NCI-H2196 treated with DMSO at 0.1 percent for 48 hours (cell line): Measurements from ENCODE around the gene MED13L.
"Not testable (repeated sequence)": the region's sequence is repeated elsewhere in the genome, so short reads cannot be mapped to it uniquely, and the experiment has no call there.

ENCODE experiments used
- DNase-seq: peaks from one replicate; lab custom pipeline; 2025; ENCODE audit not compliant: unreplicated experiment; lab: John Stamatoyannopoulos, UW

MED13L gene

GRCh38 chr12:116249938-116250337 is 27.6 kb downstream of the MED13L start:
- DNase-seq = no peak

- DNase-seq = no peak
Observed at GRCh38 chr12:116248930-116249329, 28.6 kb downstream of the MED13L start.

DNA sequence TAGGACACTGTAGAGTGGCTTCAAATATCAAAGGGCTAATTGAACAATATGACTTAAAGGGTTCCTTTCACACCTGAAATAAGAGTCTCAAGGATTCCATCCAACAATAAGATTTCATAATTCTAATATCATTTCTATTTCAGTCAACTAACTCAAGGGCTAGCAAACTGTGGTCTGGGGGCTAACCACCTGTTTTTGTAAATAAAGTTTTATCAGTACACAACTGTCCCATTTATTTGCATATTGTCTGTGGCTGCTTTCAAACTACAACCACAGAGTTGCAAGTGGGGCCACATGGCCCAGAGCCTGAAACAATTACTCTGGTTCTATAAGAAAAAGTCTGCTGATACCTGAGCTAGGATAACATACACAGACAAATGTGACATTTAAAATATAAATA is 29.1 kb downstream of the MED13L start:
- DNase-seq = no peak

- DNase-seq = no peak
Observed at GRCh38 chr12:116247377-116247776, 30.1 kb downstream of the MED13L start.

DNA sequence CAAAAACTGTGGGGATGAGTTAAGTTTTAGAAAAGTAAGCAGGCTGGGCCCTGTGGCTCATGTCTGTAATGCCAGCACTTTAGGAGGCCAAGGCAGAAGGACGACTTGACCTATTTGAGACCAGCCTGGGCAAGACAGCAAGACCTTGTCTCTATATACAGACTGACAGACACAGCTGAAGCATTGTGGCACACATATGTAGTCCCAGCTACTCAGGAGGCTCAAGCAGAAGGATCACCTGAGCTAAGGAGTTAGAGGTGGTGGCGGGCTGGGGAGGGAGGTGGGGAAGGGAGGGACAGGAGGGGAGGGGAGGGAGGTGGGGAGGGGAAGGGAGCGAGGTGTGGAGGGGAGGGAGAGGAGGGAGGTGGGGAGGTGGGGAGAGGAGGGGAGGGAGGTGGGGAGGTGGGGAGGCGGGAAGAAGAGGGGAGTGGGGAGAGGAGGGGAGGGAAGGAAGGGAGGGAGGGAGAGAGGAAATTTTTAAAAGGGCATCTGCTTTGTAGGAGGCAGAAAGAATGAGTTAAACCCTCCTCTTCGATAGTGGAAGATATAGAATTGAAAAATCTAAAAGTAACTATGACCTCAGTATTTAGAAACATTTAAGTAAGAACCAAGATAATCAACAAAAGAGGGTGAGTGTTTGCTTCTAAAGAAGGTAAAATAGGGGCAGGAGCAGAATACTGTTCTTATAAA is 30.9 kb downstream of the MED13L start:
- DNase-seq = no peak

- DNase-seq = no peak
Observed at GRCh38 chr12:116245189-116245588, 32.3 kb downstream of the MED13L start.

DNA sequence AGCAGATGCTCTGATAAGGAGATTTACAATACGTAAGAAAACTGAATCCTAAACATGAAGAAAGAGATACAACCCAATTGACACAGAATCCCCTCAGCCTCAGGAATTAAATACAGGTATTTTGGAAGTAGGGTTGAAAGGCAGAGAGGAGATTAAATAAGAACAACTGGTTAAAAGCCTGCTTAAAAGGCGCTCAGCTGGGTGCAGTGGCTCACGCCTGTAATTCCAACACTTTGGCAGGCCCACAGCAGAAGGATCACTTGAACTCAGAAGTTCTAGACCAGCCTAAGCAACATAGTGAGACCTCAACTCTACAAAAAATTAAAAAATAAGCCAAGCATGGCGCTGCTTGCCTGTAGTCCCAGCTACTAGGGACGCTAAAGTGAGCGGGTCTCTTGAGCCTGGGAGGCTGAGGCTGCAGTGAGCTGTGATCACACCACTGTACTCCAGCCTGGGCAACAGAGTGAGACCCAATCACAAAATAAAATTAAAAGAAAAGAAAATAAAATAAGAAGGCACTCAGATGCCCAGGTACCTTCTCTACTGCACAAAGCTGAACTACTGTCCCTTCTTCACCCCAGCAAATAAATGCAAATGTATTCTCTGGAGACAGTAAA is 32.9 kb downstream of the MED13L start:
- DNase-seq = no peak

GRCh38 chr12:116244001-116244400 is 33.5 kb downstream of the MED13L start:
- no peak for DNase-seq

DNA sequence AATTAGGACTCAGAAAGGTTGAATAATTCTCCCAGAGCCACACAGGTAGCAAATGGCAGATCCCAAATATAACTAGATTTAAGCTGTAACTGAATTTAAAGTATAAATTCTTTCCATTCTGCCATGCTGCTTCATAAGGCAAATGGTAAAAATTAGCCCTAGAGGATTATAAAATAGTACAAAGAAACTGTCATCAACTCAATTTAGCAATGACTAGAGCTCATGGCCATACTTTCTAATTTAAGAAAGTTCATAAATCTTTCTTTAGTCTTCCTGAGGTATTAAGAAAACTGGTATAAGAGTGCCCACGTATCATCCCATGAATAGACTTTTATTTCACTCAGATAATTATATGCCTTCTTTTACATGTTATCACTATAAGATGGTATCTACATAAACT is 34.8 kb downstream of the MED13L start:
- no peak for DNase-seq

DNA sequence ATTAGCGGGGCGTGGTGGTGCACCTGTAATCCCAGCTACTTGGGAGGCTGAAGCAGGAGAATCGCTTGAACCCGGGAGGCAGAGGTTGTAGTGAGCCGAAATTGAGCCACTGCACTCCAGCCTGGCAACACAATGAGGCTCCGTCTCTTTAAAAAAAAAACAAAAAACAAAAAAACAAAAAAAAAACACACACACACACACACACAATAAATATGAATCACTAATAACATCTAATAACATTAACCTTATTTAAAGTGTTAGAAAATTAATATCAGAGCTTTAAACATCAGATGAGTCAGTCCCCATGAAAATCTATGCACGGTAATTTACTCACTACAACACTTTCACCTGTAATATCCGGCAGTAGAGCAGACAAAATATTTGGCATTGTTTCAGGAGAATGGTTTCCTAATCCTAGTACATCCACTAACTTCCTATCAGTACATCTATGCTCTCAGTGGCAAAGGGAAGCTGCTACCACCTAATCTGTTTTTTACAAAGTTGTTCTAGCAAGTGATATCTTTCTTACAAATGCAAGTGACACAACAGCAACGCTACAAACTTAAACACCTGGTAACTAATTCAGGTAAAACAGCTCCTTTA is 36.2 kb downstream of the MED13L start:
- no peak for DNase-seq

DNA sequence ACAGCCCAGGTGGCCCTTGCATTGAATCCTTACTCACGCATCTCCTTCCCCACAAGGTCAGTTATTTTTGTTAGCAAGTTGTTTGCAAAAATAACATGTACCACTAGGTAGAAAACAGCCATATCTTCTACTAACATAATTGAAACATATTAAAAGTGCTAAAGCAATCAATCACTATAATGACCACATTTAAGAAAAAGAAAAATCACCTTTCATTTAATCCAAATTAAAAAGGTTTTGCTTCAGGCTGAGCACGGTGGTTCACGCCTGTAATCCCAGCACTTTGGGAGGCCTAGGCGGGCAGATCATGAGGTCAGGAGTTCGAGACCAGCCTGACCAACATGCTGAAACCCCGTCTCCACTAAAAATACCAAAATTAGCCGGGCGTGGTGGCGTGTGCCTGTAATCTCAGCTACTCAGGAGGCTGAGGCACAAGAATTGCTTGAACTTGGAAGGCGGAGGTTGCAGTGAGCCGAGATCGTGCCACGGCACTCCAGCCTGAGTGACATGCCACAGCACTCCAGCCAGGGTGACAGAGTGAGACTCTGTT is 38.8 kb downstream of the MED13L start:
- DNase-seq = not testable (repeated sequence)

DNA sequence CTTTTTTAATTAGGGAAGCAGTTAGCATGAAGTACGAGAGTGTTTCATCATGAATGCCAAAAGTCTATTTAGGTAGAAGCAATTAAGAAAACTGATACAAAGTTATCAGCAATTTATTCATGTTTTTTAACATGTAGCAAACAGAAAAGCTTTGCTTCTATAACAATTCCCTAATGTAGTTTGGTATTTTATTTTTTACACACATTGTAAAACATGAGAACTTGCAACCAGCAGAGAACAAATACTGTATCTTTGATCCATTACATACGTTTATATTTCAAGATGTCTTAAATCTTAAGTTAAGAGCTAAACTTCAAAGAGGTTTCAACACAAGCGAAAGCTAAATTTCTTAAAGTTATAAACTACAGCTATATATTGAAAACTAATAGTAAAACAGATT is 39.3 kb downstream of the MED13L start:
- no peak for DNase-seq

DNA sequence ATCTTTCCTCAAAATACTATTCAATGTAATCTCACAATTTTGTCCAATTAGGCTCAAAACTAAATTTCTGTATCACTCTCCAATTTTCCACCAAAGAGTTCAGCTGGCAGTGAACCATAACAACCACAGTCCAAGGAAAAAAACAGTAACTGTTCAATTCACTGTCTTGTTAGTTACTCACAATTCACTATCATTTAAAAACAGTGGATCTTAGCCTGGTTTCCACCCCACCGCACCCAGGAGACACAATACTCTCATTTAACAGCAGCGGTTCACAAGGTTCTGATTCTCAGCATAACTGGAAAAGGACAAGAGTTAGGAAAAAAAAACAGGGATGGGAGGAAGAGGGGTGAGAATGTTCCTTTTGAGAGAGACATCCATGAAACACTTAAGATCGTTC is 40.5 kb downstream of the MED13L start:
- DNase-seq = no peak

DNA sequence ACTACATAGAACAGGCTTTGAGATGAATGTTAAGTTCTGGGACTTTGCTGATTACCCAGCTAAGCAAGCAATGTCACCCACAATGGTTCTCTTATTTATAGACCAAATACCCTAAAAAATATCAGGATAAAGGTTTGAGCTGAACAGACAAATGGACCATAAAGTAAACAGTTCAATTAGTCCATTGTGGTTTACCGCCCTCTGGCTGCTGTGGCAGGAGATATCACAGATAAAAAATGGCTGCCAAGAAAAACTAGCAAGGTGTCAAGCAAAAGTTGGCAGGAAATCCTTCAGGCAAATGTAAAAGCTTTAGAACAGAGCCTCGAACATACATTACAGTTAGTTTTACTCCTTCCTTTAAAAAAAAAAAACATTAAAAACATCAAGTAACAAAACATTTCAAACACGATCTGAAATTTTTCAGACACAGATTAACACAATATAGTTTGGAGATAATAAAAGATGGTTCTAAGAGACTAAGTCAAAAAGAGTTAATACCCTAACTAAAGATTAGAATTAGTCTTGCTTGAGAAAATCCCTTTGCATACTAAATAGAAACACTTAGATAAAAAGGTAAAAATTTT is 41.3 kb downstream of the MED13L start:
- DNase-seq = peak; percentile 58

DNA sequence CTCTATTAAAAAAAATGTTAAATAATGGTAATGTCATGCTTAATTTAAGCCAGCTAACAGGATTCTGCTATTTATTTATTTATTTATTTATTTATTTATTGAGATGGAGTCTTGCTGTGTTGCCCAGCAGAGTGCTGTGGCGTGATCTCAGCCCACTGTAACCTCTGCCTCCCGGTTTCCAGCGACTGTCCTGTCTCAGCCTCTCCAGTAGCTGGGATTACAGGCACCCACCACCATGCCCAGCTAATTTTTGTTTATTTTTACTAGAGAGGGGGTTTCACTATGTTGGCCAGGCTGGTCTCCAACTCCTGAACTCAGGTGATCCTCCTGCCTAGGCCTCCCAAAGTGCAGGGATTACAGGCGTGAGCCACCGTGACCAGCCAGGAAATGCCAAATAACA is 43.3 kb downstream of the MED13L start:
- DNase-seq = not testable (repeated sequence)

DNA sequence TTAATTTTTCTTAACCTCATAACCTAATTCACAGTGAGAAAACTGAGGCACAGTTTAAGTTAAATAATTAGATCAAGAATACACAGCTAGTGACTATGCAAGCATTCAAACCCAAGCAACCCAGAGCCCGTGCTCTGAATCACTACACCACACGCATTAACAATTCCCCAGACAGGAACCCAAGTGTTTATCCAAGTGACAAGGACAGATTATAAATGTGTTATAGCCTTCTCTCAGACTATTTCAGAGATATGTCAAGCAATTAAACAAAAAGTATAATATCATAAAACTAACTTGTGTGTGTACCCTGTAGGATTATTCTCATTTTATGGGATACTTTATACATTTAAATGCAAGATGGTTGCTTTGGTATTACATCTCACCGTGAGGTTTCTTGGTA is 43.8 kb downstream of the MED13L start:
- no peak for DNase-seq

- DNase-seq = no peak
Observed at GRCh38 chr12:116227811-116228210, 49.7 kb downstream of the MED13L start.

DNA sequence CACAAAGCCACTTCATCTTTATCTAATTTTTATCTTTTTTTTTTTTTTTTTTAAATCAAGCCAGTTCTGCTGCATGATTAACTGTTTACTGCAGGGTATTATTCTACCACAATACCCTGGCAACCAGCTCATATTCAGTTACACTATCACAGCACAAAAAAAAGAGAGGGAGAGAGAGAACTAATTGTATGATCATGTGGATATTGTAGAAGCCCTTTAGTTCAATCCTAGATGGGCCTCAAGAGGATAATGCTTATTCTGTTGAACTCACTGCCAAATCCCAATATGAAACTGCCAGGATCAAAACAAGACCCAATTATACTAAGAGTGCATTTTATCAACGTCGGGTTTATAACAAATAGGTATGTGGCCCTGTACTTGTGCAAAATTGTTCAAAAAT is 51.5 kb downstream of the MED13L start:
- peak; percentile 22 for DNase-seq

DNA sequence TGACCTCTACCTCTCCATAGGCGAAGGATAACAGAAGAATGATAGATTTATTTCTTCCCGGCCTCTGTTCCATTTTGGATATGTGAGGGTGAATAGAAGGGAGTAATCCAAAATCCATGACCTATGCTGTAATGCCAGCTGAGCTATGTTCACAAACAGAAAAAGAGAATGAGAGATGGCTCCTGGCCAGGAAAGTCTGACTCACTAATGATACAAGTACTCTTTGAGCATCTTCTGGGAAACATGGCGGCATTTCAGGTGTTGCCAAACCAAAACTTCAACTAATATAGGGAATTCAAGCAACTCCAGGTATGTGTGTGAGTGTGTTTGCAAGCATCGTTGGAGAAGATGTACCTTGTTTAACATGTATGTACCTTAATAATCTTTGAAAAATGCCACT is 55.1 kb downstream of the MED13L start:
- DNase-seq = peak; percentile 61

DNA sequence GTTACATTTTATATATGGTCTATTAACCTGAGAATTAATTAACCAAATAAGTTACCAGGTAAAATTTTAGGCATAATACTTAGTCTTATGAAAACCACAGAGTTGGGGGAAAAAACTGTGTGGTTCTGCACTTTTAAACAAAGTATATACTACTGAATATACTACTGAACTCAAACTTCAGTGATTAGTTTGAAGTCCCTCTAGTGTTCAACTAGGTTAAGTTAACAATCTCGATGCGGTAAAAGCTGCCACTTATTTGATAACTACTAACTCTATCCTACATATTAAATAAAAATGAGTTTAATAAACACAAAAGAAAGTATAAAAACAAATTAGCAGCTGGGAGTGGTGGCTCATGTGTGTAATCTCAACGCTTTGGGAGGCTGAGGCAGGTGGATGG is 56.7 kb downstream of the MED13L start:
- DNase-seq = no peak

GRCh38 chr12:116217045-116217735 is 60.3 kb downstream of the MED13L start:
- DNase-seq = no peak
